NCI-H524 (cell line): ENCODE results near the gene SEPTIN5.
"Not testable (repeated sequence)": the region's sequence is repeated elsewhere in the genome, so short reads cannot be mapped to it uniquely, and the experiment has no call there.

Source experiments
- DNase-seq, 2 experiments: peaks; one replicate each; lab custom pipeline; 2025; lab: John Stamatoyannopoulos, UW

The SEPTIN5 gene

GRCh38 chr22:19714312-19715187 lies at the start of gene SEPTIN5:
Gene SEPTIN5, plus strand, starts transcription at chr22:19714503. Its CDS starts 86 bp downstream, at chr22:19714589.
- DNase-seq = no peak

DNA sequence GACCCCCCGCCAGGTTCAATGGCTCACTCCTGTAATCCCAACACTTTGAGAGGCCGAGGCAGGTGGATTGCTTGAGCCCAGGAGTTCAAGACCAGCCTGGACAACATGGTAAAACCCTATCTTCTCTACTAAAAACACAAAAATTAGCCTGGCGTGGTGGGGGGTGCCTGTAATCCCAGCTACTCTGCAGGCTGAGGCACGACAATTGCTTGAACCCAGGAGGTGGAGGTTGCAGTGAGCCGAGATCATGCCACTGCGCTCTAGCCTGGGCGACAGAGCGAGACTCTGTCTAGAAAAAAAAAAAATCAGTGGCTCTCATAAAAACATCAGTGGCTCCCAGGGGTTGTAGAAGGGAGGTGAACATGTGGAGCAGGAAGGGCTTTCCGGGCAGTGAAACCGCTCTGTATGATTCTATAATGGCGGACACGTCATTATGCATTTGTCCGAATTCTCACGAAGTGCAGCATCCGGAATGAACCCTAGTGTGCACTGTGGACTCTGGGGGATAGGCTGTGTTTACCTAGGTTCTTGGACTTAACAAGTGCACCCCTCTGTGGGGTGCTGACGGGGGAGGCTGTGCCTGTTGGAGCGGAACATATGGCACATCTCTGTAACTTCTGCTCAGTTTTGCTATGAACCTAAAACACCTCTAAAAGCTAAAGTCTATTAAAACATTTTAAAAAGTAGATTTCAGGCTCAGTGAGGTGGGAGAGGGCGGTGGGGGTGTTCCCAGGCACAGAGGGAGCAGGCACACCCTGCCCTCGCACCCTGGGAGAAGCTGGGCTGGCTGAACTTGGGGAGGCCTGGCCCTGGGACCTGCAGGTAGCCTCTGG lies 49.1 kb upstream of the SEPTIN5 start:
- no peak for DNase-seq

DNA sequence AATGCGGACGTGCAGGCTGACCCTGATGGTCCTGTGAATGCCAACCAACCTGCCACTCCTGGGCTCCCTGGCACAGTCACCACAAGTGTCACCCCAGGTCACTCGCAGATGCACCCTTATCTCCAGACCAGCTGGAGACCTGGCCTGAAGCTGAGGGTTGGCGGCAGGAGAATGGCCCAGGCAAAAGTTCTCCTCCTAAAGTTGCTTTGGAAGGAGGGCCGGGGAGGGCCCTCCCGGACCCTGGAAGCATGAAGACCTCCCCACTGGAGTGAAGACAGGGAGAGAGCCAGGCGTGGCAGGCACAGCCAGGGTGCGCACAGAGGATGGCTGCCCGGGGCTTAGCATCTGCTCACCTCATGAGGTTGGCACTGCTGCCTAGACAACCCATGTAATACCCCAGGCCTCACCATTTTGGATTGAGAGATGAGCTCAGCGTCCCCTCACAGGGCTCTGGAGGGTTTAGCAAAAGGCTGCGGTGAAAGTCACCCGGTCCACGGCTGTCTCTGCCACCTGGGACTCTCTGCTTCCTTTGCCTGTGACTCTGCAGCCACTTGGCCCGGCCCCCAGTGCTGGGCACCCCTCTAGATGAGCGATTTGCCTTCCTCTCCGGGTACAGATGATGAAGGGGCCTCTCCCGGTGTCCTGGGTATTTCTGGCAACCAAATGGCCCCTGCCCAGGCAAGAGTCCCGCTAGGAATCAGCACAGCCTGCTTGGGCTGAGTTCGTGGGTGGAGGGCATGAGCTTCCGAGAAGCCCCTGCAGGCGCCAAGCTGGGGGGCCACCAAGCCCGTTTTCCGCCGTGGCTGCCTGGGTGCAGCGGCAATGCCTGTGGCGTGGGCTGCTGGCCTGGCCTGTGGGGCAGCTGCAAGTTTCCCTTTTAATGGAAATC lies 48.3 kb upstream of the SEPTIN5 start:
- DNase-seq = no peak

- peak in 1 of 2 experiments; percentile 51 for DNase-seq
These were observed 47.4 kb upstream of the SEPTIN5 start for GRCh38 chr22:19666673-19667593.

DNA sequence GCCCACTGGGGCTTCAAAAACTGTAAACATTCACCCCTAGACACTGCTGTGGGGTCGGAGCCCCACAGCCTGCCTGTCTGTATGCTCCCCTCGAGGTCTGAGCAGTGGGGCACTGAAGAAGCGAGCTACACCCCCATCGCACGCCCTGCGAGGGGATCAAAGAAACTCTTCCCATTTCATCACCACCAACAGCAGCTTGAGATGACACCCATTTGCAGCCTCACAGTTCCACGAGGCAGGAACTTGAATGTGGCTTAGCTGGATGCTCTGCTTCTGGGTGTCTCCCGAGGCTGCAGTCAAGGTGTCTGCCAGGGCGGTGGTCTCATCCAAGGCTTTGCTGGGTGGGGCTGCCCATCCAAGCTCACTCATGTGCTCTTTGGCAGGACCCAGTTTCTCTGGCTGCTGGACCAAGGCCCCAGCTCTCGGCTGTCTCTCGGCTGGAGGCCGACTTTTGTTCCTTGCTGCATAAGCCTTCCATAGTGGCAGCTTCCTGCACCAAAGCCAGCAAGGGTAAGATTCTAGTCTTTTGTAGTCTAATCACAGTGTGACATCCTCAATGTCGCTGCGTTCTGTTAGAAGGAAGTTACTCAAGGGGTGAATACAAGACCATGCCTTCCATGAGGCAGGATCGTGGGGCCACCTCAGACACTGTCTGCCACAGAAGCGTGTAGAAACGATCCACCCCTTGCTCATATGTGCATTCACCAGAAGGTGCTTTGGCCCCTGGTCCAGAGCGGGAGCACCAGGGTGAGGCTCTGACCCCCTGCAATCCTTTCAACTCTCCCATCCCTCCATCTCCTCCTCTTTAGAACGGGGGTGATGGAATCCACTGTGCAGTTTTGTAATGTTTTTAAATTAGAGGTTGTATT lies 46.2 kb upstream of the SEPTIN5 start:
- no peak for DNase-seq

DNA sequence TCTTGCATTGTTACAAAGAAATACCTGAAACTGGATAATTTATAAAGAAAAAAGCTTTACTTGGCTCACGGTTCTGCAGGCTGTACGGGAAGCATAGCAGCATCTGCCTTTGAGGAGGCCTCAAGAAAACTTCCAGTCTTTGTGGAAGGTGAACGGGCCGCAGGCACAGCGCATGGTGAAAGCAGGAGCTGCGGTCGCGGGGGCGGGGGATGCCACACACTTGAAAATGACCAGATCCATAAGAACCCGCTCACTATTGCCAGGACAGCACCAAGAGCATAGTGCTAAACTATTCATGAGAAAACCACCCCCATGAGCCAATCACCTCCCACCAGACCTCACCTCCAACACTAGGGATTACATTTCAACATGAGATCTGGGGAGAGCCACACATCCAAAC lies 45.6 kb upstream of the SEPTIN5 start:
- DNase-seq = no peak

DNA sequence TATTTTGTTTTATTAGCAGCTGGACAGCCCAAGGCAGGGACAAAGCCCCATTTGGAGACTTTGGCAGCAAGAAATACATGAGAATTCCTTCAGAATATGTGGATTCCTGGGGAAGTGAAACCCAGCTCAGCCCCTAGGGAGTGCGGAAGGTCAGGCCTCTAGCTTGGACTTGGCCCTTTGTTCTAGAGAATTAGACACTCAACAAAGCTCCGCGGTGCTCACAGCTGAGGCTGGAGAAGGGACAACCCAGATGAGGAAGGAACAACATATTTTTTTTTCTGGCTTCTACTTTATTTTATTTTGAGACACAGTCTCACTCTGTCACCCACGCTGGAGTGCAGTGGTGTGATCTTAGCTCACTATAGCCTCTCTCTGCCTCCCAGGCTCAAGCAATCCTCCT lies 44.7 kb upstream of the SEPTIN5 start:
- DNase-seq = no peak

DNA sequence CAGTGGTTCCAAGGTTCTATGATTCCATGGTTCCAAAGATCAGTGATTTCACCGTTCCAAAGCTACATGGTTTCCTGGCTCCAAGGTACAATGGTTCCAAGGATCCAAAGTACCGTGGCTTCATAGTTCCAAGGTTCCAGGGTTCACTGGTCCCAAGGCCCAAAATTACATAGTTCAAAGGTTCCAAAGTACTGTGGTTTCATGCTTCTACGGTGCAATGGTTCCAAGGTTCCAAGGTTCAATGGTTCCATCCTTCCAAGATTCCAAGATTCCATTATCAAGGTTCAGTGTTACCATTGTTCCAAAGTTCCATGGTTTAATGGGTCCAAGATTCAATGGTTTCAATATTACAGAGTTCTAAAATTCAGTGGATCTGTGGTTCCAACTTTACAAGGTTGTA lies 43.0 kb upstream of the SEPTIN5 start:
- DNase-seq = no peak

GRCh38 chr22:19672054-19672776 lies 42.1 kb upstream of the SEPTIN5 start:
- no peak for DNase-seq

GRCh38 chr22:19673660-19674059 lies 40.6 kb upstream of the SEPTIN5 start:
- DNase-seq = no peak

DNA sequence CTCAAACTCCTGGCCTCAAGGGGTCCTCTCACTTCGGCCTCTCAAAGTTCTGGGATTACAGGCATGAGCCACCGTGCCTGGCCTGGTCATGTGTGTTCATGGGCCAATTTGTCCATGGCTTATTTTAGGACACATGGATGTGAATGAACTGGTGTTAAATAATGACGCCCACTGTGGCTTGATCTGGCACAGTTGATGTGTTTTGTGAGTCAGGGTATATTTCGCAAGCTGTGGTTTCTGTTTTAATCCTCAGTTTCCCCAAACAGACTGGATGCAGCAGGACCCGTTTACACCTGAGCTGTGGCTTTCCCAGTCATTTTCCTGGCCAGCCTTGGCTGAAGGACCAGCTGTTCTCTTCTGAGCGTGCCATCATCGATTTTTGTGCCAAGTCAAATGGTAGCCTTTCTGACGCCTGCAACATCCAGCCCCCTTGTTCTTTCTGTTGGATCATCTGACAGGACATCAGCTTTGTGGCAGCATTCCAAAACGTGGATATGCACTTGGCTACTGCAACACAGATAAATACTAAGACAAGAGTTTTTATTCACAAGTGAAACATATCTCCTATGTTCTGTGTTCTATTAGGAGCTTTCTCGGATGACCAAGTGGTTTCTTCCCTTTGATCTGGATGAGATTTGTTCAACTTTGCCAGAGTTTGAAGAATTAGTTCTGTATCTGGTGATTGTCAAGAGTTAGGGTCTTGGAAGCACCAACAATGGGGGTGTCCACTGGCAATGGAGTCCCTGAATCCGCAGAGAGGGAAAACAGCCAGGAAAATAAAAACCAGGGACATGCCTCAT lies 40.0 kb upstream of the SEPTIN5 start:
- no peak for DNase-seq

GRCh38 chr22:19674929-19675253 lies 39.4 kb upstream of the SEPTIN5 start:
- DNase-seq = no peak

GRCh38 chr22:19675428-19675827 lies 38.9 kb upstream of the SEPTIN5 start:
- no peak for DNase-seq

- not testable (repeated sequence) for DNase-seq
These were observed 37.9 kb upstream of the SEPTIN5 start for GRCh38 chr22:19676437-19676836.

DNA sequence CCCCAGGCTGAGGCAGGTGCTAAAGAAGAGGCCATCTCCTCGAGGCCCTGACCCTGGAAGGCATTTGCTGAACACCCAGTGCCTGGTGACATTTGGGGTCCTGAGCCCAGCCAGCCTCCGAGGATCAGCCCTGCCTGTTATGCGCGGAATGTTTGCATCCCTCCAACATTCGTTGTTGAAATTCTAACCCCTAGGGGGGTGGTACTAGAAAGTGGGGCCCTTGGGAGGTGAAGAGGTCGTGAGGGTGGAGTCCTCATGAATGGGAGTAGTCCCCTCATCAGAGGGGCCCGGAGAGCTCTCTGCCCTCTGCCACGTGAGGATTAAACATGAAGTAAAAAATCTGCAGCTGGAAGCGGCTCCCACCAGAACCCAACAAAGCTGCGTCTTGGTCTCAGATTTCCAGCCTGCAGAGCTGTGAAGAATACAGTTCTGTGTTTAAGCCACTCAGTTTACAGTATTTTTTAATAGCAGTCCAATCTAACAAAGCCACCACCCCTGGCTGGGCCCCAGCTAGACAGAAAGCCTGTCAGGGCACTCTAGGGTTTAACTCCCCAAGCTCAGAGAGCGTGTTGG lies 35.3 kb upstream of the SEPTIN5 start:
- peak in 1 of 2 experiments; percentile 22 for DNase-seq

DNA sequence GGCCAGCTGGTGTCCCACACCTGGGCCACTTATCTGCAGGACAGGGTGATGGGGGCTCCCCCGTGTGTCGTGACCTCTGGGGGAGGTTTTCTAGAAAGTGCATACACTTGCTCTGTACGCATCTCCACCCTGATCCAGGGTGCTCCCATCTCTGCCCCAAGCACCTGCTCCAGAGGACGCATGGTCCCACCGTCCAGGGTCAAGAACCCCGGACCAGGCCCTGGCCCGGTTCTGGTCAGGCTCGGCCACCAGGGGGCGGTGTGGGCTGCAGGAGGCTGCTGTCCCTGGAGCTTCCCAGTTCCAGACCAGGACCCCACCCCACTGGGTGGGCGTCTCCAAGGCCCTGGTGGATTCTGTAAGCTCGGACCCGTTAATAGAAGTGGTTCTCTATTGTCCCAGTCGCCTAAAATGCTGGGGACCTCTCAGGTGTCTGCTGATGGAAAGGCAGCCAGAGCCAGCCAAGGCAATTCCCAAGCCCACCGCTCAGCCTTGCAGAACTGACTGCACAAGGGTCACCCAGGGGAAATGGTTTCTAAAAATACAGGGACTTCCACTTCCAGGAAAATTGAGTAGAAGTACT lies 34.7 kb upstream of the SEPTIN5 start:
- no peak for DNase-seq

GRCh38 chr22:19680287-19680881 lies 33.9 kb upstream of the SEPTIN5 start:
- no peak for DNase-seq
